HG02852 (cell line): ENCODE data around the gene KIF1A.
A peak's percentile ranks its signal among the peaks of the same experiment; 100 is the strongest.

Experiments
- ATAC-seq: cut with Tn5 transposase; IDR thresholded peaks from one replicate; pipeline ENCODE4 v1.9.1; 2021; ENCODE audit warnings: mild to moderate bottlenecking, moderate library complexity; ENCODE audit not compliant: unreplicated experiment

KIF1A gene

GRCh38 chr2:240819858-240820606 lies at the start of gene KIF1A:
KIF1A (minus strand) TSS chr2:240820219; CDS start chr2:240797752, 22,467 bp downstream.
- ATAC-seq, result no peak

GRCh38 chr2:240869109-240869955 lies 49.3 kb upstream of the KIF1A start:
- no peak for ATAC-seq

GRCh38 chr2:240868286-240869108 lies 48.5 kb upstream of the KIF1A start, which contains the start of gene AGXT:
AGXT (plus strand) TSS chr2:240868824; CDS start chr2:240868866, 42 bp downstream.
- no peak for ATAC-seq

GRCh38 chr2:240865391-240865790 lies 45.4 kb upstream of the KIF1A start:
- ATAC-seq, result no peak

GRCh38 chr2:240864475-240864874 lies 44.5 kb upstream of the KIF1A start:
- no peak for ATAC-seq

- no peak for ATAC-seq
Observed at GRCh38 chr2:240861547-240861946, 41.5 kb upstream of the KIF1A start.

- no peak for ATAC-seq
Observed at GRCh38 chr2:240858871-240859270, 38.9 kb upstream of the KIF1A start.

GRCh38 chr2:240858321-240858720 lies 38.3 kb upstream of the KIF1A start:
- no peak for ATAC-seq

- no peak for ATAC-seq
Observed at GRCh38 chr2:240857039-240858008, 37.3 kb upstream of the KIF1A start.

- ATAC-seq, result no peak
Observed at GRCh38 chr2:240856151-240856980, 36.3 kb upstream of the KIF1A start.

- no peak for ATAC-seq
Observed at GRCh38 chr2:240855670-240856069, 35.7 kb upstream of the KIF1A start.

GRCh38 chr2:240852671-240853314 lies 32.8 kb upstream of the KIF1A start:
- no peak for ATAC-seq

- ATAC-seq, result peak; percentile 59
Observed at GRCh38 chr2:240851078-240851991, 31.3 kb upstream of the KIF1A start.

- no peak for ATAC-seq
Observed at GRCh38 chr2:240850756-240851077, 30.7 kb upstream of the KIF1A start.

GRCh38 chr2:240850026-240850425 lies 30.0 kb upstream of the KIF1A start:
- no peak for ATAC-seq

GRCh38 chr2:240848900-240849680 lies 29.1 kb upstream of the KIF1A start:
- ATAC-seq, result no peak

- ATAC-seq, result no peak
Observed at GRCh38 chr2:240847817-240848216, 27.8 kb upstream of the KIF1A start.
